HL-60 (cell line): ENCODE measurements around the gene EDC3.

Experiments used
- TF ChIP-seq, protein P1 (sequence below): IDR thresholded peaks from one replicate; pipeline ENCODE4 v1.5.1; 2011; ENCODE audit warnings: low read length, control low read depth, inconsistent platforms; ENCODE audit not compliant: insufficient read depth
- TF ChIP-seq, protein P2 (sequence below): IDR thresholded peaks from 2 replicates; pipeline ENCODE4 v1.6.1; 2012; ENCODE audit warnings: low read depth; ENCODE audit not compliant: insufficient replicate concordance

DNA sequence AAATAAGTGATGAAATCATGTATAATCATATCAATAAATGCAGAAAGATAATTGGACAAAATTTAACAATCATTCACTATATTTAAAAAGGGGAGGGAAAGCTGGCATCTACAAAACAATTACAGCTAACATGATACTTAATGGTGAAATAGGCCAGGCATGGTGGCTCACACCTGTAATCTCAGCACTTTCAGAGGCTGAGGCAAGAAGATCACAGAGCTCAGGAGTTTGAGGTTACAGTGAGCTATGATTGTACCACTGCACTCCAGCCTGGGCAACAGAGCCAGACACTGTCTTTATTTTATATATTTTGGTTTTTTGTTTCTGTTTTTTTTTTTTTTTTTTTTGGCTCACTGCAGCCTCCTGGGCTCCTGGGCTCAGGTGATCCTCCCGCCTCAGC lies 12.1 kb downstream of the EDC3 start:
- TF ChIP-seq, protein P1, sequence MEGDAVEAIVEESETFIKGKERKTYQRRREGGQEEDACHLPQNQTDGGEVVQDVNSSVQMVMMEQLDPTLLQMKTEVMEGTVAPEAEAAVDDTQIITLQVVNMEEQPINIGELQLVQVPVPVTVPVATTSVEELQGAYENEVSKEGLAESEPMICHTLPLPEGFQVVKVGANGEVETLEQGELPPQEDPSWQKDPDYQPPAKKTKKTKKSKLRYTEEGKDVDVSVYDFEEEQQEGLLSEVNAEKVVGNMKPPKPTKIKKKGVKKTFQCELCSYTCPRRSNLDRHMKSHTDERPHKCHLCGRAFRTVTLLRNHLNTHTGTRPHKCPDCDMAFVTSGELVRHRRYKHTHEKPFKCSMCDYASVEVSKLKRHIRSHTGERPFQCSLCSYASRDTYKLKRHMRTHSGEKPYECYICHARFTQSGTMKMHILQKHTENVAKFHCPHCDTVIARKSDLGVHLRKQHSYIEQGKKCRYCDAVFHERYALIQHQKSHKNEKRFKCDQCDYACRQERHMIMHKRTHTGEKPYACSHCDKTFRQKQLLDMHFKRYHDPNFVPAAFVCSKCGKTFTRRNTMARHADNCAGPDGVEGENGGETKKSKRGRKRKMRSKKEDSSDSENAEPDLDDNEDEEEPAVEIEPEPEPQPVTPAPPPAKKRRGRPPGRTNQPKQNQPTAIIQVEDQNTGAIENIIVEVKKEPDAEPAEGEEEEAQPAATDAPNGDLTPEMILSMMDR = no peak
- TF ChIP-seq, protein P2, sequence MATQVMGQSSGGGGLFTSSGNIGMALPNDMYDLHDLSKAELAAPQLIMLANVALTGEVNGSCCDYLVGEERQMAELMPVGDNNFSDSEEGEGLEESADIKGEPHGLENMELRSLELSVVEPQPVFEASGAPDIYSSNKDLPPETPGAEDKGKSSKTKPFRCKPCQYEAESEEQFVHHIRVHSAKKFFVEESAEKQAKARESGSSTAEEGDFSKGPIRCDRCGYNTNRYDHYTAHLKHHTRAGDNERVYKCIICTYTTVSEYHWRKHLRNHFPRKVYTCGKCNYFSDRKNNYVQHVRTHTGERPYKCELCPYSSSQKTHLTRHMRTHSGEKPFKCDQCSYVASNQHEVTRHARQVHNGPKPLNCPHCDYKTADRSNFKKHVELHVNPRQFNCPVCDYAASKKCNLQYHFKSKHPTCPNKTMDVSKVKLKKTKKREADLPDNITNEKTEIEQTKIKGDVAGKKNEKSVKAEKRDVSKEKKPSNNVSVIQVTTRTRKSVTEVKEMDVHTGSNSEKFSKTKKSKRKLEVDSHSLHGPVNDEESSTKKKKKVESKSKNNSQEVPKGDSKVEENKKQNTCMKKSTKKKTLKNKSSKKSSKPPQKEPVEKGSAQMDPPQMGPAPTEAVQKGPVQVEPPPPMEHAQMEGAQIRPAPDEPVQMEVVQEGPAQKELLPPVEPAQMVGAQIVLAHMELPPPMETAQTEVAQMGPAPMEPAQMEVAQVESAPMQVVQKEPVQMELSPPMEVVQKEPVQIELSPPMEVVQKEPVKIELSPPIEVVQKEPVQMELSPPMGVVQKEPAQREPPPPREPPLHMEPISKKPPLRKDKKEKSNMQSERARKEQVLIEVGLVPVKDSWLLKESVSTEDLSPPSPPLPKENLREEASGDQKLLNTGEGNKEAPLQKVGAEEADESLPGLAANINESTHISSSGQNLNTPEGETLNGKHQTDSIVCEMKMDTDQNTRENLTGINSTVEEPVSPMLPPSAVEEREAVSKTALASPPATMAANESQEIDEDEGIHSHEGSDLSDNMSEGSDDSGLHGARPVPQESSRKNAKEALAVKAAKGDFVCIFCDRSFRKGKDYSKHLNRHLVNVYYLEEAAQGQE = no peak
